Measurements from ENCODE around the gene ADIPOQ.
"Not testable (repeated sequence)": the region's sequence is repeated elsewhere in the genome, so short reads cannot be mapped to it uniquely, and the experiment has no call there.

The ADIPOQ gene

DNA sequence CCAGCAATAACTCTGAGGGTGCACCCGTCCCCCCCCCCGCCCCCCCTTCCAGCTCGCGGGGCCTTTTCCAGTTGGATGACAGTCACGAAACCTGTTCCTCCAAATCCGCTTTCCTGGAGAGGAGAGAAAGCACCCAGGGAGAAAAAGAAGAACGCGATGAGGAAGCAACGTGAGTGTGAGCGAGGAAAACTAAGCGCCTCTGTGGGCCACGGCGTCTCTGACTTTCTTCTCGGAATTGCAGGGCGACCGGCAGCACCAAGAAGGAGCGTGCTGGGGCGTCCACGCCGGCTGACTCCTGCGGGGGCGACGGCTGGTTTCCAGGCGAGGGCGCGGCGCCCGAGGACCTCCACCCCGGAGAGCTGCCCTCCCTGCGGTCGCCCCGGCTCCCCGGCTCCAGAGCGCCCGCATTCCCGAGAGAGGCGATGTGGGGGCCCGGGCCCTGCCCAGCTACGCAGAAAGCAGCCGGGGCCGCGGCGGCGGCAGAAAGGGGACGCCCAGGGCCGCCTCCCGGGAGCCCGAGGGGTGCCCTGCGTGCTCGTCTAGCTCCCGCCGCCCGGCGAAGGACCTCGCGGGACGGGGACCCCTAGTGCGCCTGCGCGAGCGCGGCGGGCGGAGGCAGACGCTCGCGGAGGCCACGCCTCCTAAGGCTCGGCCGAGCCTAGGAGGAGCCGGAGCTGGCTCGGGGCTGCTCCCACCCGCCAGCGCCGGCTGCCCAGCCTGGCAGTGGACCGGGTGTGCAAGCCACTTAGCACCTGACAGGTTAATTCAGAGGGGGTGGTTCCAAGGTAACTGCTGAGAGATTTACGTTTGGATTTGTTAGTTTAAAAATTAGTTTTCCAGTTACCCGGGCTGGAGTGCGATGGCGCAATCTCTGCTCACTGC, 15.3 kb upstream of the ADIPOQ start:
- peak; percentile 95 for DNase-seq

DNA sequence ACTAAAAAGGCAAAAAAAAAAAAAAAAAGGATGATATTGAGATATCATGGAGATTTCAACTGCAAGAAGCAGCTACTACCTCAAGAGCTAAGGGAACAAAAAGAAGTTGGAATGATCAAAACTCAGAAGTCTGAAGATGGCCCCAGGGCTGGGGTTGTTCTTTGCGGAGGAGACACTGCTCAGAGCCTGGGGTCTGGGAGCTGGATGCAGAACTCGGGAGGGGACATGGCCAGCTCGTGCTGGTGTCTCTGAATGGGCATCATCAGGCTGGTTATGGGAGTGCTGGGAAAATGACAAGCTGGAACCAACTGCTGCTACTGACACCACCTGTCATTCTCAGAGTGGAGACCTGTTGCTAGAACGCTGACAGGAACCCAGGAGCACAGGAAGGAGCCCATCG, 14.2 kb upstream of the ADIPOQ start:
- no peak for DNase-seq

DNA sequence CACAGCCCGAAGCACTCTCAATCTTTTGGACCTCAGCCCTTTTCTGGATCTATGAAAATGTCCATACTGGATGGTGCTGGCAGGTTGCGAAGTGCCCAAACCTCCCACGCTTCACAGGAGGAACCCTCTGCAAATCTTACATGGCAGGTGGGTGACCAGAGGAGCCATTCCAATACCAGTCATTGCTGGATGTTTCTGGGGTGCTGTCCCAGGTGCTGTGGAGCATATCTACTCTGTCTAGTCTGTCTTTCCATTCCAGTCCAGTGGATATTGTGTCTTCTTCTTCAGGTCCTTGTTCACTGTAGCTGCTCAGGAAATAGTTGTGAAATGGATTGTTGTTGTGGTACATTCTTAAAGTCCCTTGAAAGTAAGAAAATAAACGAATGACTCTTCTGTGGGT, 10.7 kb upstream of the ADIPOQ start:
- no peak for DNase-seq

DNA sequence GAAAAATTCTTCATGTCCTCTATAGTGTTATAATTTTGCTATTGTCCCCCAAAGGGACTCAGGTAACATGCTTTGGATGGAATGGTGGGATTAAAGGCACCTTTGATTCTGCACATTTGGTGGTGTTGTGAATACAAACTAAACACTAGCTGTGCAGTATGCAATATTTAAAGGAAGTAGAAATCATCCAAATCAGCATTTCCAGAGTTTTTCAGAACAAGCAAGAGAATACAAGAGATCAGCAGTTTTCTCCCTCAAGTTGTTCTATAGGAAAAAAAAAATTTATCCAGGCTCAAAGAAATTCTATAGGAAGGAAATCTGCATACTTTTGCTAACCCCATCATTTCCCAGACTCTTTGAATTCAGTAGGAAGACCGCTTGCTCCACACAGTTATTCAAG, 10.2 kb upstream of the ADIPOQ start:
- no peak for DNase-seq

DNA sequence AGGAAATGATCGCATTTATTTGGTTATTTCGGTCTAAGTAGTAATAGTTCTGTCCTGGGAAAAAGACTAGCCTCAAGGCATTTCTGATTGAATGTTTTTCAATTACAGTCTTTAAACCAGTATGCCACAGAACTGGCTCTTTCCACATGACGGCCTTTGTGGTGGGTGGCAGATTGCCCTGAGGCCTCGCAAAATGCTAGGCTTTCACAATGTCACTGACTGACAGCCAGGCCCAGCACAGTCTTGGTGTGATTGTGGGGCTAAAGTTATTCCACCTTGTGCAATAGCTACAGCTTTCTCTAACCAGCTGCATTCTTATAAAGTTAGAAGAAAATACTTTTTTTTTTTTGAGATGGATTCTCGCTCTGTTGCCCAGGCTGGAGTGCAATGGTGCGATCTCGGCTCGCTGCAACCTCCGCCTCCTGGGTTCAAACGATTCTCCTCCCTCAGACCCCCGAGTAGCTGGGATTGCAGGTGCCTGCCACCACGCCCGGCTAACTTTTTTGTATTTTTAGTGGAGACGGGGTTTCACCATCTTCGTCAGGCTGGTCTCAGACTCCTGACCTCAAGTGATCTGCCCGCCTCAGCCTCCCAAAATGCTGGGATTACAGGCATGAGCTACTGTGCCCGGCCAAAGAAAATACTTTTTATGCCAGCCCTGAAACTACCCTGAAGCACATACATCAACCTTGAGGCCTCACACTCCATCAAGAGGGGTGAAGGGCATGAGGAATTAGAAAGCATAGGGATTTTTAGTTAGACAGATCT, 2.5 kb upstream of the ADIPOQ start:
- DNase-seq: no peak

DNA sequence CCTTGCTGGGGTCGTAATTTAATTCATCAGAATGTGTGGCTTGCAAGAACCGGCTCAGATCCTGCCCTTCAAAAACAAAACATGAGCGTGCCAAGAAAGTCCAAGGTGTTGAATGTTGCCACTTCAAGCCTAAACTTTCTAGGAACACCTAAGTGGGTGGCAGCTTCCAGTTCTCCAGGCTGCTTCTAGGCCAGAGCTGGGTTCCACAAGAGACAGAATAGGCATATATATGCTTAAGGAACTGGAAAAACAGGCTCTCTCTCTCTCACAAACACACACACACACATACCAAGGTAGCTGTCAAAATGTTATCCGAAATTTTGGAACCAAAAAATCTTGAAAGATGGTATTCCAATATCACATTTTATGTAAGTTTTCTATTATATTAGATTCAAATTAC, 890 bp upstream of the ADIPOQ start:
- DNase-seq: no peak

DNA sequence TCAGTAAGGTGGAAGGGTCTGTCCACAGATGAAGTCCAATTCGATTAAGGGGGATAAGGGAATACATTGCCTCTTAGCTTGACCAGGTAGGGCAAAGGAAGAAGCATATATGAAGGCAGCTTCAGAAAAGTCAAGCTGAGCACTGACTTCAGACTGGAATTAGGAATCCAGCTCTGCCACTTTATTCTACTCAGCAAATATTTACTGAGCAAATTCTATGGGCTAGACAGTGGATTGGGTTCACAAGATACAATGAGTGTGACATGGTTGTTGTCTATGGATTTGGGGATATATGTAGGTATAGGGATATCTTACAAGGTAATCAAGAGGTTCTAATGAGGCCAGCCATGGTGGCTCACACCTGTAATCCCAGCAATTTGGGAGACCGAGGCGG, 526 bp downstream of the ADIPOQ start:
- no peak for DNase-seq

DNA sequence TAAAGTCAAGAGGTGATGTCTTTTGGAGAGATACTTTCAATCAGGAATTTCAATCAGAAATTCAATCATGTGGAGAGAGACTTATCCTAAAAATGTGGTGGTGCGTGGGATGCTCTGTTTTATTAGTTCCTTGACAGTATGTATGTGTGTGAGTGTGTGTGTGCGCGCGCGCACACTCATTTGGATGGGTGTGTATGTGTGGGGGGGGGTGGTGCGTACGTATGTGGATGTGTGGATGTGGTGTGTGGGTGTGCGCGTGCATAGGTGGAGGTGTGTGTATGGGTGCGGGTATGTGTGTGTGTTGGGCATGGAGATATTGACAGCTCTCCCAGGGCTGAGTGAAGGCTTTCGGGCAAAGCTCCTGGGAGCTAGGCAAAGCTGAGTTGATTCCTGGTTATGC, 2.4 kb downstream of the ADIPOQ start:
- no peak for DNase-seq

DNA sequence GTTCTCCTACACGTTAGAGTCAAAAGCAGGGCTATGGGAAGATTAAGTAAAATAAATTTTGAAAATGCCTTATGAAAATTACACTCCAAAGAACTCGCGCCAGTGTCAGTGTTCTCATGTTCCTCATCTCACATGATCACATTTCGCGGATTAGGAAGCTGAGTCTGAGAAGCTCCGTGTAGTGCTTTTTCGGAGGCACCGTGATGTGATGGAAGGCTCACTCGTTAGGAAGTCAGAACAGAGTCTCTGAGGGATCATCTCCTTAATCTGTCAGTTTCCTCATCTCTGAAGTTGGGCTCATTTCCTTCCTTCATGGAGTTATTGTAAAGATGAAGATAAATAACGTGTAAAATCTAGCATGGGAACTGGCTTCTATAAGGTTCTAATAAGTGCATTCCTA, 3.2 kb downstream of the ADIPOQ start:
- no peak for DNase-seq

DNA sequence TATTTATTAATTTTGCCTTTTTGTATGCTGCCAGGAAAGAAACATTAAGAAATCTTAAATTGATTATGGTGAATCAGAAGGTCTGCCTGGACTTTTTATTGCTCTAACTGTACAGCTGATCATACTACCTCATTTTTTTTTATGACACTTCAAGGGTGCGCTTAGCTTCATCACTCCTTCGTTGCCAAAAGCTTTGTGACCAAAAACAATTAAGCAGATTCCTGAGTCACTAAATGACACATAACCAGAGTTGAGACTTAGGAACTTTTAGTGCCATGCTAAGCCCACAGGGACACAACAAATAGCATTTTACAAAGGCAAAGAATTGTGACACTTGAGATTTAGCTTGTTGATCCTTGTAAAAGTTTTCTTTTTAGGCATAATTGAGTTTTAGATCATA, 4.9 kb downstream of the ADIPOQ start:
- DNase-seq: no peak

DNA sequence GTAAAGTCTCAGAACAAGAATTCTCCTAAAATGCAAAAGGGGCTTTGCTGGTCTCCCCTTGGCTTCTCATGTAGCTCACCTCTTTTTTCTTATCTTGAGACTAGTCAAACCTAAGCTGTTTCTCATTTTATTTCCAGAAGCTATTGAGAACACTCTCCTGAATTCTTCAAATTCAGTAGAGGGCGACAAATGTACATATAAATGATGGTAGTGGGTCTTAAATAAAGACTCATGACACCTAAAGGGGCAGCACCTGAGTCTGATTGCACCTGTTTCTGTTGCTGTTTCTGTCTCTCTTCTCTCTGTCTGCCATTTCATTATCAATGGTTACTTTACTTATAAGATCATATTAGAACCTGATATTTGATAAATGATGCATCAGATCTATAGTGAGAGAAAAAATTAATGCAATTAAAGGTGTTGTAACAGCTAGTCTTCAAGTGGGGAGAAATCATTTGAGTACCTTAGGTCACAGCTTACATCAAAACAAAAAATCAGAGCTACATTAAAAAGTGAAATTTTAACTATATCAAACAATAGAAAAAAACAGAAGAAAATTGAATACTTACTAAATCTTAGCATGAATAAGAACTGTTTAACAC, 7.0 kb downstream of the ADIPOQ start:
- DNase-seq: peak; percentile 44

DNA sequence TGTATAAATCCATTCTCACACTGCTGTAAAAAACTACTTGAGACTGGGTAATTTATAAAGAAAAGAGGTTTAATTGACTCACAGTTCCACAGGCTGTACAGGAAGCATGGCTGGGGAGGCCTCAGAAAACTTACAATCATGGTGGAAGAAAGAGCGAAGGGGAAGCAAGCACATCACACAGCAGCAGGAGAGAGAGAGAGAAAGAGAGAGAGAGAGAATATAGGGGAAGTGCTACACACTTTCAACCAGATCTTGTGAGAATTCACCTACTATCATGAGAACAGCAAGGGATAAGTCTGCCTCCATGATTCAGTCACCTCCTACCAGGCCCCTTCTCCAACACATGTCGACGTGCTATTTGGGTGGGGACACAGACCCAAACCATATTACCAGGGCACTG, 9.3 kb downstream of the ADIPOQ start:
- DNase-seq: not testable (repeated sequence)

DNA sequence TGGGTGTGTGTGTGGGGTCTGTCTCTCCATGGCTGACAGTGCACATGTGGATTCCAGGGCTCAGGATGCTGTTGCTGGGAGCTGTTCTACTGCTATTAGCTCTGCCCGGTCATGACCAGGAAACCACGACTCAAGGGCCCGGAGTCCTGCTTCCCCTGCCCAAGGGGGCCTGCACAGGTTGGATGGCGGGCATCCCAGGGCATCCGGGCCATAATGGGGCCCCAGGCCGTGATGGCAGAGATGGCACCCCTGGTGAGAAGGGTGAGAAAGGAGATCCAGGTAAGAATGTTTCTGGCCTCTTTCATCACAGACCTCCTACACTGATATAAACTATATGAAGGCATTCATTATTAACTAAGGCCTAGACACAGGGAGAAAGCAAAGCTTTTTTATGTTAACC, 10.5 kb downstream of the ADIPOQ start:
- no peak for DNase-seq

DNA sequence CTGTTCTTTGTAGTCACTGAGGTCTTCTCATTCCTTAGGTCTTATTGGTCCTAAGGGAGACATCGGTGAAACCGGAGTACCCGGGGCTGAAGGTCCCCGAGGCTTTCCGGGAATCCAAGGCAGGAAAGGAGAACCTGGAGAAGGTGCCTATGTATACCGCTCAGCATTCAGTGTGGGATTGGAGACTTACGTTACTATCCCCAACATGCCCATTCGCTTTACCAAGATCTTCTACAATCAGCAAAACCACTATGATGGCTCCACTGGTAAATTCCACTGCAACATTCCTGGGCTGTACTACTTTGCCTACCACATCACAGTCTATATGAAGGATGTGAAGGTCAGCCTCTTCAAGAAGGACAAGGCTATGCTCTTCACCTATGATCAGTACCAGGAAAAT, 11.6 kb downstream of the ADIPOQ start:
- no peak for DNase-seq

DNA sequence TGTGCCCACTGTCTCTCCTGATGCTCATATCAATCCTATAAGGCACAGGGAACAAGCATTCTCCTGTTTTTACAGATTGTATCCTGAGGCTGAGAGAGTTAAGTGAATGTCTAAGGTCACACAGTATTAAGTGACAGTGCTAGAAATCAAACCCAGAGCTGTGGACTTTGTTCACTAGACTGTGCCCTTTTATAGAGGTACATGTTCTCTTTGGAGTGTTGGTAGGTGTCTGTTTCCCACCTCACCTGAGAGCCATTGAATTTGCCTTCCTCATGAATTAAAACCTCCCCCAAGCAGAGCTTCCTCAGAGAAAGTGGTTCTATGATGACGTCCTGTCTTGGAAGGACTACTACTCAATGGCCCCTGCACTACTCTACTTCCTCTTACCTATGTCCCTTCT, 12.4 kb downstream of the ADIPOQ start:
- DNase-seq: no peak

DNA sequence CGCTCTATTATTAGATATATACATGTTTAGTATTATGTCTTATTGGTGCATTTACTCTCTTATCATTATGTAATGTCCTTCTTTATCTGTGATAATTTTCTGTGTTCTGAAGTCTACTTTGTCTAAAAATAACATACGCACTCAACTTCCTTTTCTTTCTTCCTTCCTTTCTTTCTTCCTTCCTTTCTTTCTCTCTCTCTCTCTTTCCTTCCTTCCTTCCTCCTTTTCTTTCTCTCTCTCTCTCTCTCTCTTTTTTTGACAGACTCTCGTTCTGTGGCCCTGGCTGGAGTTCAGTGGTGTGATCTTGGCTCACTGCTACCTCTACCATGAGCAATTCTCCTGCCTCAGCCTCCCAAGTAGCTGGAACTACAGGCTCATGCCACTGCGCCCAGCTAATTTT, 15.2 kb downstream of the ADIPOQ start:
- DNase-seq: no peak

DNA sequence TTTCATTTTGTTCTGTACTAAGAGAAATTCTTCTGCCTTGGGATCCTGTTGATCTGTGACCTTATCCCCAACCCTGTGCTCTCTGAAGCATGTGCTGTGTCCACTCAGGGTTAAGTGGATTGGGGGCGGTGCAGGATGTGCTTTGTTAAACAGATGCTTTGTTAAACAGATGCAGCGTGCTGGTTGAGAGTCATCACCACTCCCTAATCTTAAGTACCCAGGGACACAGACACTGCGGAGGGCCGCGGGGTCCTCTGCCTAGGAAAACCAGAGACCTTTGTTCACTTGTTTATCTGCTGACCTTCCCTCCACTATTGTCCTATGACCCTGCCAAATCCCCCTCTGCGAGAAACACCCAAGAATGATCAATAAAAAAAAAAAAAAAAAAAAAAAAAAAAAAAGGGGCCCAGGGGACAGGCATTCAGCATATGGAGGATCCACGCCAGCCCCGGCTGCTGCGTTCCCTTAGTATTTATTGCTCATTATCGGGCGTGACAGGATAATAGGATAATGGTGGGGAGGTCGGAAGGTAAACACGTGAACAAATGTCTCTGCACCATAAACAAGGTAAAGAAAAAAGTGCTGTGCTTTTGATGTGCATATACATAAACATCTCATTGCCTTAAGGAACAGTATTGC, 22.8 kb downstream of the ADIPOQ start:
- DNase-seq: not testable (repeated sequence)

DNA sequence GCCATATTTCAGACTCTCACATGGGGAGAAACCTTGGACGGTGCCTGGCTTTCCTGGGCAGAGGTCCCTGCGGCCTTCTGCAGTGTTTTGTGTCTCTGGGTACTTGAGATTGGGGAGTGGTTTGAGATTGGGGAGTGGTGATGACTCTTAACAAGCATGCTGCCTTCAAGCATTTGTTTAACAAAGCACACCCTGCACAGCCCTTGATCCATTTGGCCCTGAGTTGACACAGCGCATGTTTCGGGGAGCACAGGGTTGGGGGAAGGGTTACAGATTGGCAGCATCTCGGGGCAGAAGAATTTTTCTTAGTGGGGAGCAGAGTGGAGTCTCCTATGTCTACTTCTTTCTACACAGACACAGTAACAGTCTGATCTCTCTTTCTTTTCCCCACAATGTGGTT, 23.6 kb downstream of the ADIPOQ start:
- not testable (repeated sequence) for DNase-seq

DNA sequence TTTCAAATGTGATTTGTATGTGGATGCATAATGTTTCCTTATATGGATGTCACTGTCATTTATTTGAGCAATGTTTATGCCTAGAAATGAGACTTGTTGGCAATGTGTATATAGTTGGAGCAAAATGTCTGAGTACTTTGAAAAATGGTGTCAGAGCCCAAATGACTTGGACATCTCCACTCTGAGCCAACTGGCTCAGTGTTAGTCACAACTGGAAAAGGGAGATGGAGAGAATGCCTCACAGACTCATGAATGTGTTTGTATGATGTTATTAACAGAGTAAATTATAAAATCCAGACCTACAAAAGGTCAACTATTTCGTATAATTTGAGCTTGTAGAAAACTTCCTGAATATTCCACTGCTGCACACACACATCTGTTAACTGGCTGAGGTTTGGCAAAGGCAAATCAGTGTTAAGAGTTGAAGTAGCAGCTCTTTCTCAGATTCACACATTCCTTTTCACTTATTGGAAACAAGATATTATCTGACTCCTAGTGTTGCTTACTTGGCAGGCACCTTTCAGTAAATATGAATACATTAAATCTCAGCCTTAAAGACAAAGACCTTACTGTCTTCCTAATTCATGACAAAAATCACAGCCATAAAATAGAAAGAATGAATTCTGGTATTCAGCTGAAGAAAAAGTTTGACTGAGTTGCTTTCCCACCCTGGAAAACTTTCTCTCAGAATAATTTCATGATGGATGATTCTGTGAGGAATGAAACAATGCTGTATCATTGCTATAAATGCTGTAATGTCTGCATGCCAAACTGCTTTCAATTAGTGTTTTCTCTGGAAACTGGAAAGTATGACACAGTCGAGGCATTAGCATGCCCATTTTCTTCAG, 27.0 kb downstream of the ADIPOQ start:
- DNase-seq: no peak

DNA sequence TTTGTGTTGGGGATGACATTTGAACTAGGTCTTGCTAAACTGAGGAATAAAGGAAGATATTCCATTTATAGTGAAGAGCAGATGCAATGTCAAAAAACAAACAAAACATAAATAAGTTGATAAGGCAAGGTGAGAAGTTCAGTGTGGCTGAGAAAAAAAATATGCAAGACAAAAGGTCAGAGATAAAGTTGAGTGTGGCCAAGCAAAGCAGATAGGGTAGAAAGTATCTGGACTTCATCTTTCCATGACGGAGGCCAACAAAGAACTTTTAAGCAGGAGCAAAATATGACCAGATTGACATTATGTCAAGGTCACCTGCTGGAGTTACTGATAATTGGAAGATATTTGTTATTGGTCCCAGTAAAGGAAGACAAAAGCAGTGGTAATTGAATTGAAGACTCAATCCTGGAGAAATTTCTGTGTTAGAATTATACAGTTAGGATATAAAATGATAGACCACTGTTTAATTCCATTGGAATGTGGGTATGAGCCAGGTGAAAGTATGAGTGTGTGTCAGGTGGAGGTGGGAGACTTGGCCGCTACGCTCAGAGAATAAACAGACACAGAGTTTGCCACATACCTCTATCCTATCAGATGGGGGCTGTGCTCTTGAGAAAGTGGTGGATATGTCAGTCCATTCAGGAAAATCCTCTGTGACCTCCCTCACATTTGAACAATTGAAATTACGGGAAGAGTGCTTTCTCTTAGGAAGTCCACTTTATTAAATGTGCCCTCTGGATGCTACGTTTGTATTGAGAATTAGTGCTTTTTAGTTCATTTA, 28.1 kb downstream of the ADIPOQ start:
- no peak for DNase-seq

DNA sequence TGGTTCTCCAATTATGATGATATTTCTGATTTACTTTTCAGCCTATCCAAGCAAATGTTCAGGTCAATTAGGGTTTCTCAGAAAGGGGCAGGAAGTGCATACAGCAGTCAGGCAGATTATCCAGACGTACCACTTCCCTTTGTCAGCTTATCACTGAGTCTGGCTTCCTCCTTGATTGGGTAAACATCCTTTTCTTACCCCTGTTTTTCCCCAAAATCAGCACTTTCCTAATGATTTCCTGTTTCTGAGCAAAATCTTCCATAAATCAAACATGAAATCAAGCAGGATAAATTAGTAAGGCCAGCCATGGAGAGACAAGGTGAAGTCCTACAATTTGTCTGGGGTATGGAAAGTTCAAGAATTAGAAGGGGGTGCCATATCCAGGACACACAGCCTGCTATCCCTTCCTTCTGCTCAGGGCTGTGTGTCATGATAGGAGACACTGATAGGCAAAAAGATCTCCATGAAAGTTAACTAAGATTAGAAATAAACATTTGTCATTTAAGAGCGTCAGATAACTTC, 29.0 kb downstream of the ADIPOQ start:
- no peak for DNase-seq

All from NCI-H2107 (cell line).